Activated naive CD4-positive, alpha-beta T cell treated with anti-CD3 and anti-CD28 coated beads, Interleukin-2, amount 50 U/mL, for 72 hours (primary cell): ENCODE data around the gene DAZAP1. TPM values are rescaled to one million over a fixed set of nuclear protein-coding genes. Genes with fewer than 3 reads are reported as not detected.
"Not testable (repeated sequence)": the region's sequence is repeated elsewhere in the genome, so short reads cannot be mapped to it uniquely, and the experiment has no call there.

Source experiments
- ATAC-seq, 2 donors: fragments of 150-1000 bp; cut with Tn5 transposase; 2 replicates each; pipeline ENCODE4 v1.10.0; 2021; ENCODE audit warnings: mild to moderate bottlenecking in 2 of 2, moderate library complexity in 2 of 2
- DNase-seq, 2 donors: peaks; one replicate each; pipeline ENCODE4 v3.0.0; 2021 to 2022; ENCODE audit warnings: low spot score in 2 of 2
- H3K27ac Mint-ChIP-seq, 2 donors: one replicate each; pipeline ENCODE4 v1.8.0; 2022; ENCODE audit warnings: mild to moderate bottlenecking in 2 of 2, mixed read lengths in 2 of 2
- H3K36me3 Mint-ChIP-seq, 2 donors: one replicate each; pipeline ENCODE4 v1.8.0; 2022; ENCODE audit warnings: mixed read lengths in 2 of 2
- H3K9me3 Mint-ChIP-seq, 2 donors: one replicate each; pipeline ENCODE4 v1.8.0; 2022; ENCODE audit warnings: mixed read lengths in 2 of 2
- total RNA-seq, 2 donors: library from RNA; stranded (reverse); gene quantifications; one replicate each; pipeline ENCODE4 v1.2.3, GENCODE V29; 2022

DAZAP1 gene
- total RNA-seq, 2 donors from 2014 or later: 194 to 298 TPM

DNA sequence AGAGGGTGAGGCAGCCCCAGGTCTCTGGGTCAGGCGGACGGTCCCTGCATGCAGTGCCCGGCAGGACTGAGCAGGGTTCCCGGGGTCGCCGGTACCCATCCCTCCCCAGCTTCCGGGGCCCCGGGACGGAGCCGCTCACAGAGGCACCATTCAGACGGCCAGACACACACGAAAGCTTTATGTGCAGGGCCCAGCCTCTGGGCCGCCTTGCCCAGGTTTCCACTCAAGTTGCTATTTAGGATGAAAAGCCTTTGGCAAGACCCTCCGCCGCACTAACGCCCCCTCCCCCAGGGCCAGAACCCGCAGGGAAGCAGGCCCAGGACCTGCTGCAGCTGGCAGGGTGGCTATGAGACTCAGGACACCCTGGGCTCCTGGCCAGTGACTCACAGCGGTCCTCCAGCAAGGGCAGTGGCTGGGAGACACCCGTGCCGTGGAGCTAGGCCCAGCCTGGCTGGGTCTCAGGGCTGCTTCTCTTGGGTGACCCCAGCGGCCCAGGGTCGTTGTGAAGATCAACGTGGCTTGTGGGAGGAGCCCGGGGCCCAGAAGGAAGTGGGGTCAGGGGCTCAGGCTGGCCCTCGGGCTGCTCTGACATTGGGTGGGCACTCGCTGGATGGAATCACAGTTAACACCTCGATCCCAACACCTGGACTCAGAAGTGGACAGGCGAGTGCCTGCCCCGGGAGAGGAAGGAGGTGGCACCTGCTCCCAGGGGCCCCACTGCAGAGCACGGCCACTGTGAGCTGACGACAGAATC, 66.8 kb downstream of the DAZAP1 start:
- no peaks in the 10 kb centered on the region for H3K9me3 Mint-ChIP-seq
- H3K27ac Mint-ChIP-seq: no peak overlapping the region
- ATAC-seq: no peak
- peaks cover 5% of the 10 kb centered on the region in 2 donors for H3K36me3 Mint-ChIP-seq
- no peak for DNase-seq

DNA sequence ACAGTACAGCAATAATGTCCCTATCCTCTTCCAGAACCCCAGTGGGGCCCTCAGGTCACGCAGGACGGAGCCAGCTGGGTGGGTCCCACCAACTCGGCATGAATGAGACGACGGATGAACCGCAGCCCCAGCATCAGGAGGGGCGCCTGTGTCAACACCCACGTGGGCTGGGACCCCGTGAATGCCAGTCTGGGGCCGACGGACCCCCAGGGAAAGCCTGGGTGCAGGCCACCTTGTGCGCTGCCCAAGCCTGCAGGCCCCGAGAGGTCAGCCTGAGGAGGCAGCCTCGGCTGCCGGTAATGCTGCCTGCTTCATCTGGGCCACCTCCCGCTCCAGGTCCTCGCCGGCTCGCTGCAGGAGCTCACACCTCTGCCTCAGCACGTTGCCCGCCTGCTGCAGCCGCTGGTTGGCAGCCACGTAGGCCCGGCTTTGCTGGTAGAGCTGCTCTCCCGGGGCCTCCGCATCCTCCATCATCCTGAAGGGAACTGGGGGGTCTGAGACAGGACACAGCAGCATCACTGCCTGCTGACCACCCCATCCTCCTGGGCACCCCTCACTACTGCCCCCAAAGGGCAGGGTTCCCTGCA, 67.5 kb downstream of the DAZAP1 start:
- peaks cover 6% of the 10 kb centered on the region in 2 donors for H3K36me3 Mint-ChIP-seq
- H3K9me3 Mint-ChIP-seq: no peaks in the 10 kb centered on the region
- DNase-seq (no peak), ATAC-seq (no peak)
- H3K27ac Mint-ChIP-seq: no peak overlapping the region

DNA sequence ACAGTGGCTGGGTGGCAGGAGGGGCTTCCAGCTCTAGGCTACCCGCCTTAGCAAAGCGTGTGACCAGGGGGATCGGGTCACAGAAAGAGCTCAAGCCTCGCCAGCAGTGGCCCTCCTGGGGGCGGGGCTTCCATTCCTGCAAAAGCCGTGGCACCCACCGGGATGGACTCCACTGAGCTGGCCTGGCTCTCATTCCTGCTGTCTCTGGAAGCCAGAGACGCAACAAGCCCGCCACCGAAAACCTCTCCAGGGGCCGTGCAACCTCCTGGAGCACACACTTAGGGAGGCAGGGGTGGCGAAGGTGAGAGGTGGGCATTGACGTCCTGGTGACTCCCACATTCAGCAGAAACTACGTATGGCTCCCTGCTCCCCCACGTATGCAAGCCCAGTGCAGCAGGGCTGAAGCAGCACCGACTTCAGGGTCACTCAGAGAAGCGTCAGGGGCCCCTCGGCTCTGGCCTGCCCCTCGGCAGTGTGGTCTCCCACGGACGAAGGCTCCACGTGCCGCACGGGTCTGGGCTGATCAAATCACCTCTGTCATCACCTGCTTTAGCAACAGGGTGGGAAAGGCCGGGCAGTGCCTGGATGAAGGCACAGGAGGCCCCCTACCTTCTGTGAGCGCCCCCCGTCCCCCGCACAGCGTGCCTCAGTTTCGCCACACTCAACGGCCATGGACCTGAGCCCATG, 68.5 kb downstream of the DAZAP1 start:
- H3K9me3 Mint-ChIP-seq: no peaks in the 10 kb centered on the region
- no peak for ATAC-seq
- H3K27ac Mint-ChIP-seq: no peak overlapping the region
- DNase-seq: no peak
- H3K36me3 Mint-ChIP-seq: peaks cover 6% of the 10 kb centered on the region in 2 donors

DNA sequence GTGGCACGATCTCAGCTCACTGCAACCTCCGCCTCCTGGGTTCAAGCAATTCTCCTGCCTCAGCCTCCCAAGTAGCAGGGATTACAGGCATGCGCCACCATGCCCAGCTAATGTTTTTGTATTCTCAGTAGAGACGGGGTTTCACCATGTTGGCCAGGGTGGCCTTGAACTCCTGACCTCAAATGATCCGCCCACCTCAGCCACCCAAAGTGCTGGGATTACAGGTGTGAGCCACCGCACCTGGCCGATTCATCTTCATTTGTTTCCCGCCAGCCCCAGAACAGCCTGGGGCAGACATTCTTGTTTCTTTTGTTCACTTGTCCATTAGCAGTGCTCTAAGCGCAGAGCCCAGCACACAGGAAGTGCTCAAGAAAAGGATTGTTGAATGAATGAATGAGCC, 69.7 kb downstream of the DAZAP1 start:
- H3K27ac Mint-ChIP-seq: peak overlapping the region in 1 of 2 donors; percentile 62
- DNase-seq, H3K9me3 Mint-ChIP-seq, H3K36me3 Mint-ChIP-seq, ATAC-seq: not testable (repeated sequence)

DNA sequence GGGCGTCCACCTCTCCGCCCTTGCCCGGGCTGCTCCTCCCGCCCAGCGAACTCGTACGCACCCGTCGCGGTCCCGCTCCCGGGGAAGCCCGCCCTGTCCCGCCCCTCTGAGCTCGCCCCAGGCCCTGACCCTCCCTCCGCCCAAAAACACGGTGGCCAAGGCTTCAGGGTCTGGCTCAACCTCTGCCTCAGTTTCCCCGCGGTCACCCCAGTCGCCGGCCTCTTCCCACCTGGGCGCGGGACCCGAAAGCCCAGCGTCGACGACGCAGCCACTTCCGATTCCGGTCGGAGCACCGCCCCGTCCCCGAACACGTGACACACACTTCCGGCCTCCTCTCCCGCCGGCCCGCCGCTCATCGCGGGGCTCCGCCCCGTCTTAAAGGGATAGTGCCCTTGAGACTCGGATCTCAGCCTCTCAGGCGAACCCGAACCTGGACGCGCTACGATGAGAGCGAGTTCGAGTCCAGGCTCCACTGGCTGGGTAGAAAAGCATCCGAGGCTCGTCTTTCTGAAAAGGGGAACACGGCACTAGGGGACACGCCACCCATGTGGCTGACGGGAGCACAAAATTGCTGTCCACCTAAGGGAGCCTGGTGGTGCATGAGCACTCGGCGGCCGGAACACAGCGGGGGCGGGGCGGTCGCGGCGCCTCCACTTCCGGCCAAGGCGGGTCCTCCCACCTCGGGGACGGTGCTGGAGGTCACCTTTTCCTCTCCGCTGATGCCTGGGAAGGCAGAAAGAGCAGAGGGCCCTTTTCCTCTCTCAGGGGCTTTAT, 71.7 kb downstream of the DAZAP1 start, which contains the start of gene C19orf25:
Gene C19orf25 (minus strand): TSS at position 282 of the 774 bp plus-strand sequence. CDS start 312 bp downstream, outside the sequence.
- H3K36me3 Mint-ChIP-seq: peaks cover 6% of the 10 kb centered on the region in 2 donors
- DNase-seq: peak; percentile 92 to 94
- peak within 1 kb of the TSS; percentile 86 to 96 for H3K27ac Mint-ChIP-seq
- no peaks in the 10 kb centered on the region for H3K9me3 Mint-ChIP-seq
- ATAC-seq: peak; percentile 98 to 99

DNA sequence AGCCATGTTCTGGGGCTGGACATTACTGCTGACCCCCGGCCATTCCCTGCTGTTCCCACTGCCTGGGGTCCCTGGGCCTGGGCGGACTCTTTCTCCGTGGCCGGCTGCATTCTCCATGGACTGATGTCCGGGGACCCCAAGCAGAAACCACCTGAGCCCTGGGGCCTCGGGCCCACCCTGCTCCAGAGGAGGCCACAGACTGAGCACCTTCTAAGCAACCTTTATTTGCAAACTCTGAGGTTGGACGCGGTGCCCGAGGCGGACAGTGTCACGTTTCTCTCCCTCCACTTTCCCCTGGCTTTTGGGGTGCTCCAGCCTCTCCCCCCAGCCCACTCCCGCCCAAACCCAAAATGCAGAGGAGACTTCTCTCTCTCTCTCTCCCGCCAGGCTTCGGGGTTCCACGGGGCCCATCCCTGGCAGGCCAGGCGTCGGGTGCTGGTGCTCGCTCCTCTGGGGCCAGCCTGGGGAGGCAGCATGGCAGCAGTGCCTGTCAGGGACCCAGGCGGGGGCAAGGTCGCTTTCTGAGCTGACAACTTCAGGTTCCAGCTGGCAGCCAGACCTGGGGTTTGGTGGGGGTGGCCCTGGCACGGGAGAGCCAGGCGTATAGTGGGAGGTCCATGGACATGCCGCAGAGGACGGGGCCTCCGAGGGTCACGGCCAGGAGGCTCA, 74.0 kb downstream of the DAZAP1 start:
- H3K27ac Mint-ChIP-seq: no peak overlapping the region
- no peak for ATAC-seq
- H3K9me3 Mint-ChIP-seq: no peaks in the 10 kb centered on the region
- no peak for DNase-seq
- H3K36me3 Mint-ChIP-seq: peaks cover 6% of the 10 kb centered on the region in 2 donors

DNA sequence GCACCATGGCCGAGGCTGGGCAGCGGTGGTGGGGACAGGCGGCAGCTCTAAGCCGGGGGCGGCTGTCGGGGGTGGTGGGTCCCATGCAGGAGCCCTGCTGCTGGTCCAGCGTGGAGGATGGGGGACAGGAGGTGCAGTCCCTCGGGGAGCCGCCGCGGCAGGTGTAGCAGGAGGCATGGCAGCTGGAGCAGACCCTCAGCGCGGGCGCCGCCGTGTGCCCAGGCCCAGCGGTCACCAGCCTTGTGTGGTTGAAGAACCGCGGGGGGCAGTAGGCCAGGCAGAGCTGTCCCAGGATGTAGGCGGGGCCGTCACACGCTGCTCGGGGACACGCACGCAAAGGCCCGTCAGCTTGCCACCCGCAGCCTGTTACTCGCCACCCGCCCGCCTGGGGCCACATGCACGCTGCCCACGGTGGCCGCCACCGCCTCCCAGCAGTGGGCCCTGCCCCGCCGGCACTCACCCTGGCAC, 74.5 kb downstream of the DAZAP1 start:
- DNase-seq: no peak
- peaks cover 6% of the 10 kb centered on the region in 2 donors for H3K36me3 Mint-ChIP-seq
- H3K27ac Mint-ChIP-seq: no peak overlapping the region
- no peak for ATAC-seq
- no peaks in the 10 kb centered on the region for H3K9me3 Mint-ChIP-seq

DNA sequence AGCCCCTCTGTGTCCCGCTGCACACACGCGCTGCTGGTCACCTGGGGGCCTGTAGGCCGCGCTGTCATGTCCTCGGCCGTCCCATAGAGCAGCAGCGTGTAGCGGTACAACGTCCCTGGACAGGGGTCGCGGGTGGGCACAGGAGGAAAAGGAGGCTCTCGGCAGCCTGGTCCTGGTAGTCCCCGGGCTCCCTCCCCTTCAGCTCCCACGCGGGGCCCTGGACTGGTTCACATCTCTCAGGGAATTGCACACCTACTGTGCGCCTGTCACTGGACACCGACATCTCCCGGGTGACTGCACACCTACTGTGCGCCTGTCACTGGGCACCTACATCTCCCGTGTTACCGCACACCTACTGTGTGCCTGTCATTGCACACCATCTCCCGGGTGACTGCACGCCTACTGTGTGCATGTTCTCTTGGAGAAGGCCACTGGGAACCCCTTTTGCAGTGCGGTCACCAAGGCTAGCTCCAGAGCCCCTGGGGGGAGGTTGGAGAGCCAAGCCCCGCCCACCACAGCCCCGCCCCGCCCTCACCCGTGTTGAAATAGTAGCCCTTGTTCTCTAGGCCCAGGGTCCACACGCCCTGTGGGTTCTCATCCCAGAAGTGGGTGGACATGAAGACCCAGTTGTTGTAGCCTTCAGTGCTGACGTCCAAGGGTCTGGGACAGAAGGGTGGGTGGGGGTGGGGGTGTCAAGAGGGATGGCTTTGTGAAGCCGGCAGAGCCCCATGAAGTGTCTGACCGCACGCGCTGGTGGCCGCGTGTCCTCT, 75.2 kb downstream of the DAZAP1 start:
- ATAC-seq: no peak
- no peak for DNase-seq
- H3K36me3 Mint-ChIP-seq: peaks cover 6% of the 10 kb centered on the region in 2 donors
- H3K9me3 Mint-ChIP-seq: no peaks in the 10 kb centered on the region
- H3K27ac Mint-ChIP-seq: no peak overlapping the region

DNA sequence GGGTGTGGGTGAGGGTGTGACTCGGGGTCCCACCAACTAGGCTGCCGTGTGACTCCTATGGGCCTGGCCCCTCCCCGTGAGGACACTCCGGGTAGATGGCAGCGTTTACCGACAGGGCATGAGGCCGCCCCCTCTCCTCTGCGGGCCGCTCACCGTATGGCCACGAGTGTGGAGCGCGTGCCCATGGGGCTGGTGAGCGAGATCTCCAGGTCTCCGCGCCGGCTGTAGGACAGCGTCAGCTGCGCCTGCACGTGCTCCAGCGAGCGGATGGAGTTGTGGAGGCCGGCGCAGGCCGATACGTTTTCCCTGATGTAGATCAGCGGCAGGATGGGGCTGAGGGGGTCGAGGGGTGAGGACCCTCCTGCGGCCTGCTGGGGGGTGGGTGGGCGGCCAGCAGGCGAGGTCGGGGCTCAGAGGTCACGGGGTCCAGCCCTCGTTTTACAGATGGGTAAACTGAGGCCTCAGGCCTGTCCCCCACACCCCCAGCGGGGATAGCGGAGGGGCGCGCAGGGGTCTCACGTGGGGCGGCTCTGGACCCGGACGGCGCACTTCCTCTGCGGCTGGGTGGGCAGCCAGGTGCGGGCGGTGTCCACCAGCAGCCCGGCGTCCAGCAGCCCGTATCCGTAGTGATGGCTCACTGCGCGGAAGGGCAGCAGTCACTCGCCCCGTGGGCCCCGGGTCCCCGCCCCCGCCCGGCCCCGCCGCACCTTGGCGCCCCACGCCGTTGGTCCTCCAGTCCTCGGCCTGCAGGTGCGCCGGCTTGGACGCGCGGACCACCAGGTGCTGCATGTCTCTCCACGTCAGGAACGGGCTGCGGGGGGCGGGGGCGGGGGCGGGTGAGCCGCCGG, 76.0 kb downstream of the DAZAP1 start:
- no peak overlapping the region for H3K27ac Mint-ChIP-seq
- H3K9me3 Mint-ChIP-seq: no peaks in the 10 kb centered on the region
- ATAC-seq: no peak
- H3K36me3 Mint-ChIP-seq: peaks cover 6% of the 10 kb centered on the region in 2 donors
- no peak for DNase-seq

DNA sequence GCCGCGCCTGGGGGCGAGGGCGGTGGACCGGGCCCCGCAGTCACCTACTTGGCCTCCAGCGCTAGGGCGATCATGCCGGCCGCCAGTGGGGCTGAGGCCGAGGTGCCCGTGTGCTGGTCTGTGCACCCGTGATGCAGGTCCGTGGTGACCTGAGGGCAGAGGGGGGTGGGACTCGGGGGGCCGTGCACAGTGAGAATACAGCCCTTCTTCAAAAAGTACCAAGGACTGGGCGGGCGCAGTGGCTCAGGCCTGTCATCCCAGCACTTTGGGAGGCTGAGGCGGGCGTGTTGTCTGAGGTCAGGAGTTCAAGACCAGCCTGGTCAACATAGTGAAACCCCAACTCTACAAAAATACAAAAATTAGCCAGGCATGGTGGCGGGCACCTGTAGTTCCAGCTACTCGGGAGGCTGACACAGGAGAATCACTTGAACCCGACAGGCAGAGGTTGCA, 76.6 kb downstream of the DAZAP1 start:
- Mint-ChIP-seq H3K36me3 (peaks cover 3% of the 10 kb centered on the region in 2 donors), H3K9me3 (no peaks in the 10 kb centered on the region), H3K27ac (no peak overlapping the region)
- no peak for ATAC-seq
- no peak for DNase-seq

Other genes starting within 250 kb of the DAZAP1 start
- gene SBNO2, start 233.3 kb upstream of the DAZAP1 start, total RNA-seq: 100 to 1,000 TPM; 113 to 144 TPM
- gene STK11, start 201.8 kb upstream of the DAZAP1 start, total RNA-seq: 10 to 100 TPM; 73.1 to 86.4 TPM
- gene CBARP, start 169.6 kb upstream of the DAZAP1 start, total RNA-seq: 1 to 10 TPM; 1.0 to 1.6 TPM
- 100 to 1,000 TPM; 114 to 201 TPM for gene ATP5F1D, start 165.8 kb upstream of the DAZAP1 start, total RNA-seq
- 100 to 1,000 TPM in 1 of 2 donors, 10 to 100 TPM in 1; 52.9 to 113 TPM for gene MIDN, start 159.0 kb upstream of the DAZAP1 start, total RNA-seq
- 100 to 1,000 TPM; 148 to 157 TPM for gene CIRBP, start 138.3 kb upstream of the DAZAP1 start, total RNA-seq
- 10 to 100 TPM; 42.1 to 76.0 TPM for gene FAM174C, start 132.1 kb upstream of the DAZAP1 start, total RNA-seq
- gene EFNA2, start 121.7 kb upstream of the DAZAP1 start, total RNA-seq: under 1 TPM in 1 of 2 donors, not detected in 1; 0.25 TPM
- gene NDUFS7, start 23.7 kb upstream of the DAZAP1 start, total RNA-seq: 100 to 1,000 TPM in 1 of 2 donors, 10 to 100 TPM in 1; 89.4 to 105 TPM
- 10 to 100 TPM in 1 of 2 donors, 1 to 10 TPM in 1; 4.2 to 30.2 TPM for gene GAMT, start 6.0 kb upstream of the DAZAP1 start, total RNA-seq
- 1,000 to 10,000 TPM; 1,495 to 1,747 TPM for gene RPS15, start 30.8 kb downstream of the DAZAP1 start, total RNA-seq
- under 1 TPM; 0.09 to 0.14 TPM for gene APC2, start 42.5 kb downstream of the DAZAP1 start, total RNA-seq
- gene C19orf25, start 71.6 kb downstream of the DAZAP1 start, total RNA-seq: 10 to 100 TPM; 24.5 to 29.3 TPM
- 1 to 10 TPM; 8.4 to 9.4 TPM for gene PCSK4, start 82.8 kb downstream of the DAZAP1 start, total RNA-seq
- 1 to 10 TPM; 1.4 to 2.9 TPM for gene REEP6, start 83.6 kb downstream of the DAZAP1 start, total RNA-seq
- gene ADAMTSL5, start 105.4 kb downstream of the DAZAP1 start, total RNA-seq: 1 to 10 TPM; 2.0 to 6.0 TPM
- not detected for gene PLK5, start 116.5 kb downstream of the DAZAP1 start, total RNA-seq
- gene MEX3D, start 160.7 kb downstream of the DAZAP1 start, total RNA-seq: 1 to 10 TPM; 3.0 to 7.0 TPM
- gene MBD3, start 185.3 kb downstream of the DAZAP1 start, total RNA-seq: 100 to 1,000 TPM in 1 of 2 donors, 10 to 100 TPM in 1; 50.8 to 103 TPM
- gene UQCR11, start 197.9 kb downstream of the DAZAP1 start, total RNA-seq: 100 to 1,000 TPM; 163 to 193 TPM
- gene TCF3, start 245.0 kb downstream of the DAZAP1 start, total RNA-seq: 100 to 1,000 TPM in 1 of 2 donors, 10 to 100 TPM in 1; 65.2 to 104 TPM